SH-SY5Y (cell line): ENCODE measurements around the gene MBNL1.

Experiments used
- GATA2 ChIP-seq: IDR thresholded peaks from 2 replicates; pipeline ENCODE4 v1.6.1; 2011; ENCODE audit warnings: mild to moderate bottlenecking, low read depth, low read length
- GATA3 ChIP-seq: IDR thresholded peaks from 2 replicates; pipeline ENCODE4 v1.6.1; 2011; ENCODE audit warnings: low read depth, mild to moderate bottlenecking, low read length, moderate library complexity

DNA sequence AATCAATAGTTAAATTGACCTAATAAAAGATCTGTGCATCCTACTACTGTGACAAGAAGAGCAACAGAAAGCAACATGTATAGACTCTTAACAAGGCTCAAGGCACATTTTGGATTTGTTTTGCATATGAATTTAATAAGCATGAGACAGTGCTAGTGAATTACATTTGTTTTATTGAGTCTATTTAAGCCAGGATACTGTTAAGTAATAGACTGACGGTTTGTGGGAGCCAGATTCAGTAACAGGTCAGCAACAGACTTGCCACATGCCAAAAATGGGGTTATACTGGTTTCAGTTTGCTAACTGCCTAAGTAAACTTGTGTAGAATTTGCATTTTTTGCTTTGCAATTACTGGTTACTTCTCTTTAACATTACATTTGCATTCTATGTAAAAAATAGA is 54.0 kb downstream of the MBNL1 start:
- TF ChIP-seq GATA3: no peak
- no peak for TF ChIP-seq GATA2
